Esophagus squamous epithelium (tissue), 5 donors: ENCODE results near the gene CTIF. TPM values are rescaled to one million over a fixed set of nuclear protein-coding genes. Genes with fewer than 3 reads are reported as not detected.

Source experiments
- DNase-seq: peaks from one replicate; lab custom pipeline; 2025; lab: John Stamatoyannopoulos, UW
- H3K27ac ChIP-seq, 4 donors: fragments of 200-600 bp; sonication (generic); one replicate each; pipeline ENCODE4 v1.5.1; 2016 to 2019; ENCODE audit warnings: mild to moderate bottlenecking in 1 of 4
- H3K27me3 ChIP-seq, 4 donors: fragments of 200-600 bp; sonication (generic); 1 replicate in 3 of 4; 2 replicates in 1 of 4; pipeline versions ENCODE4 v1.5.1 to v1.6.0; 2017 to 2021; ENCODE audit warnings: antibody characterized with exemption in 1 of 4
- H3K36me3 ChIP-seq, 3 donors: fragments of 200-600 bp; sonication (generic); one replicate each; pipeline ENCODE4 v1.5.1; 2016 to 2019
- H3K4me1 ChIP-seq, 3 donors: fragments of 200-600 bp; sonication (generic); one replicate each; pipeline ENCODE4 v1.5.1; 2017 to 2019
- H3K4me3 ChIP-seq, 4 donors: fragments of 200-600 bp; sonication (generic); 1 replicate in 3 of 4; 2 replicates in 1 of 4; pipeline ENCODE4 v1.5.1; 2016 to 2019; ENCODE audit warnings: mild to moderate bottlenecking in 2 of 4, moderate library complexity in 1 of 4
- H3K9me3 ChIP-seq, 3 donors: fragments of 200-600 bp; sonication (generic); one replicate each; pipeline ENCODE4 v1.5.1; 2016 to 2019
- POLR2A ChIP-seq, 4 donors: fragments of 450-650 bp; IDR thresholded peaks; one replicate each; pipeline ENCODE4 v1.6.1; 2017; ENCODE audit warnings: antibody characterized with exemption in 4 of 4, mild to moderate bottlenecking in 4 of 4, moderate library complexity in 3 of 4
- WGBS, 2 donors: methylation state at CpG; one replicate each; pipeline ENCODE4 v1.1.5; 2018; 5-methylcytosine and 5-hydroxymethylcytosine counted together
- intact Hi-C: fragments of 100-400 bp; cut with DNase I; formaldehyde crosslinking; loops from one replicate; pipeline ENCODE4 v1.15.0; 2022
- total RNA-seq, 4 donors: library from RNA; depleted of rRNA; stranded (reverse); fragments of >200 nt; gene quantifications; one replicate each; pipeline ENCODE4 v1.1.0, GENCODE V29; 2016
- TF ChIP-seq, protein P1 (sequence below), 6 experiments: fragments of 450-650 bp in 4 of 6; fragments of 200-600 bp in 2 of 6; sonication (generic) in 2 of 6; IDR thresholded peaks; one replicate each; pipeline ENCODE4 v1.5.1; 2016 to 2019; ENCODE audit warnings: antibody characterized with exemption in 6 of 6, mild to moderate bottlenecking in 4 of 6, moderate library complexity in 4 of 6
- donor health status: DM: yes; HTN: yes; CAD: no.

The CTIF gene
- total RNA-seq, 4 donors from 2014 or later = 4.7 to 24.2 (median 10.2) TPM

DNA sequence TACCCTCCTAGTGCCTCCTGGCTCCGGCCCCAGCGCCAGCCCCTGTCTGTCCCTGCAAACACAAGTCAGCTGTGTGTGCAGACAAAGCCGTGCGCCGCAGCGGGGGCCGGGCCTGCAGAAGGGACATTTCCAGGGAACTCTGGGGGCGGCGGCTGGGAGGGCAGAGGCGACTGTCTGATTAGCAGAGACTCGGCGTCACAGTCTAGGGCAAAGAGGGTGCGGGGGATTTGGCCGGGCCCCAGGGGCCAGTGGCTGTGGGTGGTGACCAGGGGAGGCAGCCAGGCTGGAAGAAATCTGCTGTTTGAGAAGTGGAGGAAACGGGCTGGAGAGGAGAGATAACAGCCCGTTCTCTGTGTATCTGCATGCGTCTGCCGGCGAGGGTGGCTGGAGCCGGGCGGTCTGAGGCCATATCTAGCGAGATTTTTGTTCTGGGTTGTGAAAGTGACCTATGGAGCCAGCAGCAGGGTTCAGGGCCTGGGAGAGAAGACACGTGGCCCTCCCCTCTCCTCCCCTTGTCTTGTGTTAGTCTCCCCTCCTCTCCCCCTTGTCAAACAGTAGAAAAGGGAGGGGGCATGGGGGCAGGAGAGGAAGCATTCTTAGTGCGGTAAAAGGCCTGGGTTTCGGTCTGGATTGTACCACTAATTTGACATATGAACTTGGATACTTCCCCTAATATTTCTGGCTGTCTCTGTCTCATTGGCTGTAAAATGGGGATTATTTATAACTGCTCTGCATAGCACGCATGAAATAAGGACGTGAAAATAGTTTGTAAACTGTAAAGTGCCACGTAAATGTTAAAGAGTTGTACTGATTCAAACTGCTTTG, 242.5 kb downstream of the CTIF start:
- H3K4me1 ChIP-seq = peaks cover 26 to 63% (median 43%) of the 10 kb centered on the region in 3 donors
- DNase-seq = no peak
- intact Hi-C loops = no loop called here
- no peaks in the 10 kb centered on the region for H3K9me3 ChIP-seq
- TF ChIP-seq, protein P1, sequence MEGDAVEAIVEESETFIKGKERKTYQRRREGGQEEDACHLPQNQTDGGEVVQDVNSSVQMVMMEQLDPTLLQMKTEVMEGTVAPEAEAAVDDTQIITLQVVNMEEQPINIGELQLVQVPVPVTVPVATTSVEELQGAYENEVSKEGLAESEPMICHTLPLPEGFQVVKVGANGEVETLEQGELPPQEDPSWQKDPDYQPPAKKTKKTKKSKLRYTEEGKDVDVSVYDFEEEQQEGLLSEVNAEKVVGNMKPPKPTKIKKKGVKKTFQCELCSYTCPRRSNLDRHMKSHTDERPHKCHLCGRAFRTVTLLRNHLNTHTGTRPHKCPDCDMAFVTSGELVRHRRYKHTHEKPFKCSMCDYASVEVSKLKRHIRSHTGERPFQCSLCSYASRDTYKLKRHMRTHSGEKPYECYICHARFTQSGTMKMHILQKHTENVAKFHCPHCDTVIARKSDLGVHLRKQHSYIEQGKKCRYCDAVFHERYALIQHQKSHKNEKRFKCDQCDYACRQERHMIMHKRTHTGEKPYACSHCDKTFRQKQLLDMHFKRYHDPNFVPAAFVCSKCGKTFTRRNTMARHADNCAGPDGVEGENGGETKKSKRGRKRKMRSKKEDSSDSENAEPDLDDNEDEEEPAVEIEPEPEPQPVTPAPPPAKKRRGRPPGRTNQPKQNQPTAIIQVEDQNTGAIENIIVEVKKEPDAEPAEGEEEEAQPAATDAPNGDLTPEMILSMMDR (IDR thresholded peaks at IDR 0.05) = no peak
- no peak for TF ChIP-seq POLR2A (IDR thresholded peaks at IDR 0.05)
- peak overlapping the region in 2 of 4 donors; percentile 12 to 42 for H3K4me3 ChIP-seq
- H3K27me3 ChIP-seq = no peaks in the 10 kb centered on the region
- H3K36me3 ChIP-seq = peaks cover 0 to 15% (median 0%) of the 10 kb centered on the region in 3 donors
- H3K27ac ChIP-seq = peak overlapping the region; percentile 54 to 84 (median 80)
- WGBS, 2 donors = 53 to 67% methylated on average over 15 to 20 of the region's 28 CpGs

GRCh38 chr18:48781988-48782363, 243.1 kb downstream of the CTIF start:
- H3K27ac ChIP-seq = peak overlapping the region; percentile 54 to 84 (median 80)
- no peak for TF ChIP-seq POLR2A (IDR thresholded peaks at IDR 0.05)
- TF ChIP-seq, protein P1 (IDR thresholded peaks at IDR 0.05) = no peak
- peaks cover 0 to 15% (median 0%) of the 10 kb centered on the region in 3 donors for H3K36me3 ChIP-seq
- H3K9me3 ChIP-seq = no peaks in the 10 kb centered on the region
- peaks cover 21 to 57% (median 40%) of the 10 kb centered on the region in 3 donors for H3K4me1 ChIP-seq
- intact Hi-C loops = no loop called here
- WGBS, 2 donors = 87 to 90% methylated on average over 2 of the region's 2 CpGs
- H3K4me3 ChIP-seq = peak overlapping the region in 1 of 4 donors; percentile 42
- H3K27me3 ChIP-seq = no peaks in the 10 kb centered on the region
- no peak for DNase-seq

GRCh38 chr18:48782381-48782861, 243.6 kb downstream of the CTIF start:
- peaks cover 0 to 15% (median 0%) of the 10 kb centered on the region in 3 donors for H3K36me3 ChIP-seq
- no peaks in the 10 kb centered on the region for H3K27me3 ChIP-seq
- peaks cover 19 to 52% (median 37%) of the 10 kb centered on the region in 3 donors for H3K4me1 ChIP-seq
- intact Hi-C loops = no loop called here
- H3K9me3 ChIP-seq = no peaks in the 10 kb centered on the region
- WGBS, 2 donors = 40 to 60% methylated on average over 1 to 6 of the region's 11 CpGs
- TF ChIP-seq, protein P1 (IDR thresholded peaks at IDR 0.05) = no peak
- TF ChIP-seq POLR2A (IDR thresholded peaks at IDR 0.05) = no peak
- peak overlapping the region; percentile 54 to 84 (median 80) for H3K27ac ChIP-seq
- no peak overlapping the region for H3K4me3 ChIP-seq
- no peak for DNase-seq

DNA sequence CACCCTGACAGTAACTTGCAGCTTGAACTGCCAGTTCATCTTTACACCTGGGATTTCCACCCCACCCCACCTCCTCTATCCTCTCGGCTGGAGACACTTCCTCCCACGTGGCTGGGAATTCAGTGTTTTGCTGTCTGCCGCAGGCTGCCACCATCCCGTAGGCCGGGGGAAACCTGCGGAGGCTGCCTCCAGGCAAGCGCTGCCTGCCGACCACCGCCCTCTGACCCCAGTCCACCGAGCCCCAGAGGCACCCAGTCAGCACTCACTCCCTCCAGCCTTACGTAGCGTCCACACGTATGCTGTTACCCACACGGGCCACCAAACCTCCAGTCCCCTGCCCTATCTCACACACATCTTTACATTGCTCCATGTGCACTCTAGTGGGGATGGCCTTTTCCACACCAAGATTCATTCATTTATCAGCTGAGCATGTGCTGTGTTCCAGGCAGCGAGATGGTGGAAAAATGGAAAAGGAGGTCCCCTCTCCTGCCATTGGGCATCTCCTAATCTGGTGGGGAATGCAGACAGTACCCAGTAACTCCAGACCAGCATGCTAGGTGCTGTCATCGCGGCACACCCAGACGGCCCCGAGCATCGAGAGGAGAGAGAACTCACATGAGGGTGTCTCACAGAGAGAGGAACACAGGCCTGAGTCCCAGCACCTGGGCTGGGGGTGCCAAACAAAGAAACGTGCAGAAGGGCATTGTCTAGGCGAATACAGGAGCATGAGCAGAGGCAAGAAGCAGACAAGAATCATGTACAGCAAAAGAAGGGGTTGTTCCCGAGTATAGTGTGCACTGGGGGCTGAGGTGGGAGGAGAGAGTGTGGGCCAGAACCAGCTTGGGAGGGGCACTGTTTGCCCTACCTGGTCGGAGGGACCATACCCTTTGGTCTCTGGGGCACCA, 245.0 kb downstream of the CTIF start:
- DNase-seq = no peak
- Histone ChIP-seq H3K9me3 (no peaks in the 10 kb centered on the region), H3K27me3 (no peaks in the 10 kb centered on the region), H3K36me3 (peaks cover 0 to 22% (median 0%) of the 10 kb centered on the region in 3 donors), H3K27ac (no peak overlapping the region), H3K4me3 (no peak overlapping the region), H3K4me1 (peaks cover 19 to 48% (median 33%) of the 10 kb centered on the region in 3 donors)
- intact Hi-C loops = no loop called here
- TF ChIP-seq, protein P1 (IDR thresholded peaks at IDR 0.05) = no peak
- TF ChIP-seq POLR2A (IDR thresholded peaks at IDR 0.05) = no peak
- 88 to 93% methylated on average over 16 to 23 of the region's 24 CpGs for WGBS, 2 donors
